ENCODE data around the gene SETX.

SETX gene

DNA sequence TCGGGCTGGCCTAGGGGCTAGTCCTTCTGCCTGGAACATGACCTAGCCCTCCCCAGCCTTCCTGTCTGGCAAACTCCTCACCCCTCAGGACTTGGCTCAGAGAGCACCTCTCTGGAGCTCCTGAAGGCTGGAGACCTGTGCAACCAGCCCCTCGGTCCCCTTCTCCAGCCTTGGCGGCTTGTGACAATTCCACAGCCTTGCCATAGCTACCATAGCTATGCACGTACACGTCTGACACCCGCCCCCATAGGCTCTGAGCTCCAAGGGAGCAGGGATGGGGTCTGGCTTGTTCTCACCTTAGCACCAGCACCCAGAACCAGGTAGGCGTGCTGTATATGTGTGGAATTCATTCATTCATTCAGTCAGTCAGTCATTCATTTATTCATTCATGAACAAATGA, 143.2 kb downstream of the SETX start:
- DNase-seq, result no peak

Measured in CD4-positive, alpha-beta T cell treated with Interleukin-21 for 1 hour (primary cell).